ENCODE results near the gene BAIAP2L1. TPM values are rescaled to one million over a fixed set of nuclear protein-coding genes. Genes with fewer than 3 reads are reported as not detected.

BAIAP2L1 gene
- total and polyA plus RNA-seq, 2 donors (not counting 3 experiments of a cell fraction or from before 2014, with no cell fraction given), result 0.32 to 1.1 TPM

DNA sequence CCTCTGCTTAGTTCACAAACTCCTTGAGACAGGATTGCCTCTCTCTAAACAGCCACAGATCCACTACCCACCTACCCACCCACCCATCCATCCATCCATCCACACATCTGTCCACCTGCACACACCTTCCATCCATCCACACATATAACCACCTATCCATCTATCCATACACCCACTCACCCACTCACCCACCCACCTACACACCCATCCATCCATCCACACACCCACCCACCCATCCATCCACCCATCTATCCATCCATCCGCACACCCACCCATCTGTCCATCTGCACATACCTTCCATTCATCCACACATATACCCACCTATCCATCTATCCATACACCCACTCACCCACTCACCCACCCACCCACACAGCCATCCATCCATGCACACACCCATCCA lies 158.5 kb downstream of the BAIAP2L1 start:
- no peak overlapping the region for H2AFZ ChIP-seq (ENCODE audit: low read depth, low read length)
- no peak overlapping the region for H3K9ac ChIP-seq (replicated peaks; ENCODE audit: extremely low read depth, insufficient read depth, low read length)
- H3K9me3 ChIP-seq (replicated peaks; ENCODE audit: control insufficient read depth, insufficient read depth, low read length), result no peaks in the 10 kb centered on the region
- dilution Hi-C loops (cut with MboI; ENCODE audit: extremely low pct_ligation_motif_present, low sequenced_read_pairs), result no loop called here
- FAIRE-seq, result no peak
- H4K20me1 ChIP-seq (replicated peaks; ENCODE audit: control insufficient read depth, extremely low read depth, insufficient read depth, low read length), result no peaks in the 10 kb centered on the region
- peaks cover 8 to 27% of the 10 kb centered on the region in 2 experiments for H3K36me3 ChIP-seq (ENCODE audit: control insufficient read depth in 2 of 2, extremely low read depth in 1 of 2, insufficient read depth in 2 of 2, low read length in 2 of 2)
- CTCF ChIA-PET, result interaction anchor here (1.0 to 1.1 kb wide), 2 partner anchors 24 to 221 kb away, joined by 3 to 4 read pairs; no protein-coding TSS in a partner anchor
- no peak overlapping the region for H3K27ac ChIP-seq (ENCODE audit: insufficient read depth, low read depth, low read length)
- H3K79me2 ChIP-seq (ENCODE audit: control insufficient read depth, insufficient read depth, low read length), result peaks cover 9% of the 10 kb centered on the region
- H3K4me3 ChIP-seq (replicated peaks in 1 of 3; ENCODE audit: insufficient read depth in 1 of 3, low read depth in 1 of 3, low read length in 3 of 3), result no peak overlapping the region
- no peak overlapping the region for H3K4me2 ChIP-seq (ENCODE audit: insufficient read depth, low read length)
- H3K9me1 ChIP-seq (replicated peaks; ENCODE audit: control insufficient read depth, extremely low read depth, insufficient read depth, low read length), result no peaks in the 10 kb centered on the region
- peaks cover 12% of the 10 kb centered on the region for H3K4me1 ChIP-seq (ENCODE audit: control insufficient read depth, extremely low read depth, insufficient read depth, low read length)
- TF ChIP-seq, protein P1, sequence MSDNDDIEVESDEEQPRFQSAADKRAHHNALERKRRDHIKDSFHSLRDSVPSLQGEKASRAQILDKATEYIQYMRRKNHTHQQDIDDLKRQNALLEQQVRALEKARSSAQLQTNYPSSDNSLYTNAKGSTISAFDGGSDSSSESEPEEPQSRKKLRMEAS (IDR thresholded peaks at IDR 0.05; ENCODE audit: insufficient read depth, insufficient read length), result no peak
- TF ChIP-seq GATA2 (IDR thresholded peaks at IDR 0.05; ENCODE audit: insufficient read depth, insufficient read length, low read depth, low read length) (no peak), POLR2AphosphoS5 (IDR thresholded peaks at IDR 0.05; ENCODE audit: insufficient read depth, low read depth, low read length) (no peak), FOS (IDR thresholded peaks at IDR 0.05; ENCODE audit: borderline replicate concordance, insufficient read depth, low read length) (no peak), EZH2 (IDR thresholded peaks at IDR 0.05; ENCODE audit: borderline replicate concordance, low read depth, low read length, severe bottlenecking) (no peak), MYC (IDR thresholded peaks at IDR 0.05; ENCODE audit: low read depth, low read length) (no peak), JUN (IDR thresholded peaks at IDR 0.05; ENCODE audit: borderline replicate concordance, insufficient read depth, insufficient read length, low read depth) (no peak), POLR2A (IDR thresholded peaks at IDR 0.05; ENCODE audit: low read depth, low read length) (no peak)
- TF ChIP-seq, protein P2, sequence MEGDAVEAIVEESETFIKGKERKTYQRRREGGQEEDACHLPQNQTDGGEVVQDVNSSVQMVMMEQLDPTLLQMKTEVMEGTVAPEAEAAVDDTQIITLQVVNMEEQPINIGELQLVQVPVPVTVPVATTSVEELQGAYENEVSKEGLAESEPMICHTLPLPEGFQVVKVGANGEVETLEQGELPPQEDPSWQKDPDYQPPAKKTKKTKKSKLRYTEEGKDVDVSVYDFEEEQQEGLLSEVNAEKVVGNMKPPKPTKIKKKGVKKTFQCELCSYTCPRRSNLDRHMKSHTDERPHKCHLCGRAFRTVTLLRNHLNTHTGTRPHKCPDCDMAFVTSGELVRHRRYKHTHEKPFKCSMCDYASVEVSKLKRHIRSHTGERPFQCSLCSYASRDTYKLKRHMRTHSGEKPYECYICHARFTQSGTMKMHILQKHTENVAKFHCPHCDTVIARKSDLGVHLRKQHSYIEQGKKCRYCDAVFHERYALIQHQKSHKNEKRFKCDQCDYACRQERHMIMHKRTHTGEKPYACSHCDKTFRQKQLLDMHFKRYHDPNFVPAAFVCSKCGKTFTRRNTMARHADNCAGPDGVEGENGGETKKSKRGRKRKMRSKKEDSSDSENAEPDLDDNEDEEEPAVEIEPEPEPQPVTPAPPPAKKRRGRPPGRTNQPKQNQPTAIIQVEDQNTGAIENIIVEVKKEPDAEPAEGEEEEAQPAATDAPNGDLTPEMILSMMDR (IDR thresholded peaks at IDR 0.05; ENCODE audit: extremely low read depth in 1 of 2, insufficient read depth in 1 of 2, low read depth in 1 of 2, low read length in 2 of 2), result no peak
- POLR2A ChIA-PET, result no interaction called here
- H3K27me3 ChIP-seq (ENCODE audit: control insufficient read depth in 2 of 2, insufficient read depth in 2 of 2, low read length in 2 of 2), result no peaks in the 10 kb centered on the region
- DNase-seq (ENCODE audit: low read depth, low spot score), result no peak
- intact Hi-C loops (cut with micrococcal nuclease), result no loop called here
- BruUV-seq (replicated peaks), result no TSS peak

Data from endothelial cell of umbilical vein (primary cell).